Ishikawa (cell line): ENCODE data around the gene GRM7.

Source experiments
- CREB1 ChIP-seq: IDR thresholded peaks from 2 replicates; pipeline ENCODE4 v1.6.1; 2012; ENCODE audit warnings: low read depth
- EP300 ChIP-seq: IDR thresholded peaks from 2 replicates; pipeline ENCODE4 v1.6.1; 2012; ENCODE audit warnings: borderline replicate concordance
- REST ChIP-seq: IDR thresholded peaks from 2 replicates; pipeline ENCODE4 v1.6.1; 2012; ENCODE audit warnings: low read depth, mild to moderate bottlenecking
- YY1 ChIP-seq: IDR thresholded peaks from 2 replicates; pipeline ENCODE4 v1.6.1; 2012; ENCODE audit warnings: low read depth

GRCh38 chr3:7581831-7582230 lies 720.9 kb downstream of the GRM7 start:
- TF ChIP-seq REST (no peak), YY1 (no peak), EP300 (no peak), CREB1 (no peak)
